GM12891 (cell line): Measurements from ENCODE around the gene TKTL1.
"Not testable (repeated sequence)": the region's sequence is repeated elsewhere in the genome, so short reads cannot be mapped to it uniquely, and the experiment has no call there.

ENCODE experiments used
- POLR2A ChIP-seq: IDR thresholded peaks from 2 replicates; pipeline ENCODE4 v1.6.1; 2011; ENCODE audit warnings: low read depth, low read length, control low read depth
- TAF1 ChIP-seq: IDR thresholded peaks from 2 replicates; pipeline ENCODE4 v1.6.1; 2011; ENCODE audit warnings: low read depth, low read length, control low read depth

DNA sequence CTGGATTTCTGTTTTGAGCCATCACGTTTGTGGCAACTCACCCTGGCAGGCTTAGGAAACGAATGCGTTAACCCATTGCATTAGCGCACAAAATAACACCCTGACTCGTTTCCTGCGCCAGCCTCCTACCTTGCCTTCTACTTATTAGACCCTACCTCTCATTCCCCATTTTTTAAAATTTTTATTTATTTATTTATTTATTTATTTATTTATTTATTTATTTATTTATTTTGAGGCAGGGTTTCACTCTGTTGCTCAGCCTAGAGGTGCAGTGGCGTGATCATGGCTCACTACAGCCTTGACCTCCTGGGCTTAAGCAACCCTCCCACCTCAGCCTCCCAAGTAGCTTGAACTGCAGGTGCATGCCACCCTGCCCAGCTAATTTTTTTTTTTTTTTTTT is 7.4 kb downstream of the TKTL1 start:
- TF ChIP-seq TAF1, POLR2A: not testable (repeated sequence)
